BJ (cell line): ENCODE measurements around the gene NINL. TPM values are rescaled to one million over a fixed set of nuclear protein-coding genes. Genes with fewer than 3 reads are reported as not detected.

Experiments
- CTCF ChIA-PET: fragments of 350-600 bp; formaldehyde crosslinking; extraction: SDS; loops from one replicate; lab custom pipeline; 2021; ENCODE audit warnings: antibody characterized with exemption, inconsistent platforms; lab: Yijun Ruan, JAX
- POLR2A ChIA-PET: fragments of 300-600 bp; sonication (Branson Sonifier 250); formaldehyde crosslinking; extraction: SDS; loops from one replicate; lab custom pipeline; 2021; ENCODE audit warnings: antibody characterized with exemption; lab: Charles Lee
- DNase-seq: peaks from one replicate; pipeline ENCODE4 v3.0.0-alpha.2; 2011; ENCODE audit warnings: low read depth
- H3K27me3 ChIP-seq: 2 replicates; pipeline ENCODE4 v1.6.0; 2011; ENCODE audit warnings: low read length; ENCODE audit not compliant: control insufficient read depth, insufficient read depth
- H3K36me3 ChIP-seq: 2 replicates; pipeline ENCODE4 v1.5.1; 2011; ENCODE audit warnings: low read length; ENCODE audit not compliant: control insufficient read depth, insufficient read depth
- H3K4me3 ChIP-seq: 2 replicates; pipeline ENCODE4 v1.5.1; 2011; ENCODE audit warnings: low read depth, mild to moderate bottlenecking, control low read depth, low read length
- polyA plus RNA-seq: library from polyadenylated mRNA; depleted of rRNA; stranded (reverse); fragments of >200 nt; gene quantifications from 2 replicates; pipeline ENCODE4 v1.2.3, GENCODE V29; 2011
- TF ChIP-seq, protein P1 (sequence below): IDR thresholded peaks from 2 replicates; pipeline ENCODE4 v1.5.1; 2011; ENCODE audit warnings: low read depth, mild to moderate bottlenecking, control low read depth, inconsistent platforms, low read length, moderate library complexity; ENCODE audit not compliant: insufficient read depth

Gene NINL
- polyA plus RNA-seq, 1 experiment: 6.2 TPM

DNA sequence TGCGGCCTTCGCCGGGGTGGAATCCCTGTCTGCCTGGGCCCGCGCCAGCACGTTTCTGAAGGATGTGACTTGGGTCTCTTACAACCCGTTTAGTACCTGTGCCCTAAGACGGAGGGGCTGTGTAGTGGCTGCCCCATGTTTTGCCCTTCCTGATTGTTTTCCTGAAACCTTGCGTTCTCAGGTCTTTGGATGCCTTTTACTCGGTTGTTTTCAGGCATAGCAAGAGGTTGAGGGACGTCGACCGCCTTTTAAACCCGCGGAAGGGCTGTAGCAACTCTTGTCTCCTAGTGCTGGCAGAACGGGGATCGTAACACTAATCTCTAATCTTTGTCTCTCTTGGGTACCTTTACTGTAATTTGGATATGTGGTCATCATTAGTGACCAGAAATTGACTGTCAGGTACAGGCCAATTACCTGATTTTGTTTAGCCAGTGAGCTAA, 39.2 kb upstream of the NINL start:
- Histone ChIP-seq H3K36me3 (no peaks in the 10 kb centered on the region), H3K27me3 (no peaks in the 10 kb centered on the region), H3K4me3 (peak overlapping the region; percentile 96)
- CTCF ChIA-PET: no interaction called here
- TF ChIP-seq, protein P1, sequence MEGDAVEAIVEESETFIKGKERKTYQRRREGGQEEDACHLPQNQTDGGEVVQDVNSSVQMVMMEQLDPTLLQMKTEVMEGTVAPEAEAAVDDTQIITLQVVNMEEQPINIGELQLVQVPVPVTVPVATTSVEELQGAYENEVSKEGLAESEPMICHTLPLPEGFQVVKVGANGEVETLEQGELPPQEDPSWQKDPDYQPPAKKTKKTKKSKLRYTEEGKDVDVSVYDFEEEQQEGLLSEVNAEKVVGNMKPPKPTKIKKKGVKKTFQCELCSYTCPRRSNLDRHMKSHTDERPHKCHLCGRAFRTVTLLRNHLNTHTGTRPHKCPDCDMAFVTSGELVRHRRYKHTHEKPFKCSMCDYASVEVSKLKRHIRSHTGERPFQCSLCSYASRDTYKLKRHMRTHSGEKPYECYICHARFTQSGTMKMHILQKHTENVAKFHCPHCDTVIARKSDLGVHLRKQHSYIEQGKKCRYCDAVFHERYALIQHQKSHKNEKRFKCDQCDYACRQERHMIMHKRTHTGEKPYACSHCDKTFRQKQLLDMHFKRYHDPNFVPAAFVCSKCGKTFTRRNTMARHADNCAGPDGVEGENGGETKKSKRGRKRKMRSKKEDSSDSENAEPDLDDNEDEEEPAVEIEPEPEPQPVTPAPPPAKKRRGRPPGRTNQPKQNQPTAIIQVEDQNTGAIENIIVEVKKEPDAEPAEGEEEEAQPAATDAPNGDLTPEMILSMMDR: no peak
- POLR2A ChIA-PET: no interaction called here
- no peak for DNase-seq

- POLR2A ChIA-PET: no interaction called here
- peak within 1 kb of the TSS; percentile 96 for H3K4me3 ChIP-seq
- TF ChIP-seq, protein P1: no peak
- CTCF ChIA-PET: no interaction called here
- H3K27me3 ChIP-seq: no peaks in the 10 kb centered on the region
- no peaks in the 10 kb centered on the region for H3K36me3 ChIP-seq
- peak; percentile 93 for DNase-seq
These were observed 38.6 kb upstream of the NINL start, which contains the start of gene NANP for GRCh38 chr20:25623736-25624499. Gene NANP (minus strand): TSS chr20:25624014. CDS start chr20:25623948, 66 bp downstream.

DNA sequence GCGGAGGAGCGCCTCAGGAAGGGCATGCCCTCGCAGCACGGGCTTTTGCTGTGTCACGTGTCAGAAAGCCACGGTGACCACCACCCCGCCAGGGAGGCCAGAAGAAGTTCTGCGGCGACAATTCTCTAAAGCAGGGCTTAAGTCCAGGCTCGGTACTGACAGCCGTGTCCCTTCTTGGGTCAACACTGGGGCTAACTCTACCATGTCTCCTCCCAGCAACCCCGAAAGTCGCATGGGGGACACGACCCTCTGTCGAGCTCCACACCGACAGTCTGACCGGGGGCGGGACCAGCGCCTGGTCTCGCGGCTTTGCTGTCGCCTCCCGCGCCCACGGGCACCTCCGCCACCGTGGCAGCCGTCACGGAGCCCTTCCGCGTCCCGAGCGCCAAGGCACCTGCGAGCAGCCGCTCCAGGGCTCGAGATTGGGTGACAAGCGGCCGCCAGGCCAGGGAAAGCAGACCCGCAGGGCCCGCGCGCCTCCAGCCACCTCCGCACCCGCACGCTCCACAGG, 37.9 kb upstream of the NINL start:
- CTCF ChIA-PET: no interaction called here
- TF ChIP-seq, protein P1: no peak
- no peaks in the 10 kb centered on the region for H3K36me3 ChIP-seq
- POLR2A ChIA-PET: no interaction called here
- no peak for DNase-seq
- no peaks in the 10 kb centered on the region for H3K27me3 ChIP-seq
- peak overlapping the region; percentile 96 for H3K4me3 ChIP-seq

GRCh38 chr20:25622450-25623224, 37.3 kb upstream of the NINL start:
- no peaks in the 10 kb centered on the region for H3K27me3 ChIP-seq
- POLR2A ChIA-PET: no interaction called here
- DNase-seq: no peak
- peak overlapping the region; percentile 96 for H3K4me3 ChIP-seq
- TF ChIP-seq, protein P1: 0 out of 2 replicates have a peak, but pooled peaks have one; percentile 8
- H3K36me3 ChIP-seq: no peaks in the 10 kb centered on the region
- CTCF ChIA-PET: no interaction called here

DNA sequence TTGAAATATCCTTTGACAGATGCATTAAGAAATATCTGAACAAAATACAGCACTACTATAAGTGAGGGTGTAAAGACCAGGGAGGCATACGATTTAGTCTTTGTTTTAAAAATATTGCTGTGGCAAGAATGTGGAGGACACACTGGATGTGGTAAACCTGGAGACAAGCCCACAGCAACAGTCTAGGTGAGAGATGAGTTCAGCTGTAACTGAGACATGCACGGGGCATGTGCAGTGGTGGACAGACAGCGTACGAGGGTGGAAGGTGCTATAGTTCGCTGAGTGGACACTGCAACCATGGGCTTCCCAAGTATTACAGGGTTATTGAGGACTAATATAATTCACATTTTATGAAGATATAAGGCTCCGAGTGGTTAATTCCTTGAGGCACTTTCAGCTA, 36.7 kb upstream of the NINL start:
- DNase-seq: no peak
- Histone ChIP-seq H3K36me3 (no peaks in the 10 kb centered on the region), H3K27me3 (no peaks in the 10 kb centered on the region), H3K4me3 (no peak overlapping the region)
- TF ChIP-seq, protein P1: no peak
- ChIA-PET POLR2A (no interaction called here), CTCF (no interaction called here)
